GM23338 (cell line): Measurements from ENCODE around the gene KLHL1. TPM values are rescaled to one million over a fixed set of nuclear protein-coding genes. Genes with fewer than 3 reads are reported as not detected.

Source experiments
- ATAC-seq: fragments of 200-7000 bp; cut with Tn5 transposase; 3 replicates; pipeline ENCODE4 v1.9.1; 2020
- DNase-seq: peaks from one replicate; pipeline ENCODE4 v3.0.0-alpha.2; 2015; ENCODE audit warnings: low spot score
- H2AFZ ChIP-seq: fragments of 200-600 bp; sonication (generic); 2 replicates; pipeline ENCODE4 v1.8.0; 2016; ENCODE audit warnings: antibody characterized with exemption, mild to moderate bottlenecking, moderate library complexity
- H3F3A ChIP-seq: fragments of 200-600 bp; sonication (generic); replicated peaks from 2 replicates; pipeline ENCODE4 v1.8.0; 2017; ENCODE audit warnings: antibody characterized with exemption, mixed run types, low read depth
- H3K27ac ChIP-seq: fragments of 200-600 bp; sonication (generic); 2 replicates; pipeline ENCODE4 v1.6.1; 2016; ENCODE audit warnings: low read depth
- H3K27me3 ChIP-seq: fragments of 200-600 bp; sonication (generic); 2 replicates; pipeline ENCODE4 v1.8.0; 2016; ENCODE audit warnings: mild to moderate bottlenecking, mixed run types, moderate library complexity; ENCODE audit not compliant: insufficient read depth
- H3K36me3 ChIP-seq: fragments of 200-600 bp; sonication (generic); 2 replicates; pipeline ENCODE4 v1.8.0; 2016; ENCODE audit warnings: mild to moderate bottlenecking; ENCODE audit not compliant: insufficient read depth
- H3K4me1 ChIP-seq: fragments of 200-600 bp; sonication (generic); 2 replicates; pipeline ENCODE4 v1.8.0; 2016; ENCODE audit warnings: mild to moderate bottlenecking, moderate library complexity; ENCODE audit not compliant: insufficient read depth
- H3K4me2 ChIP-seq: fragments of 200-600 bp; sonication (generic); 2 replicates; pipeline ENCODE4 v1.7.1; 2017; ENCODE audit warnings: mixed run types
- H3K4me3 ChIP-seq: fragments of 200-600 bp; sonication (generic); 2 replicates; pipeline ENCODE4 v1.6.1; 2016; ENCODE audit warnings: mixed run types
- H3K79me2 ChIP-seq: fragments of 200-600 bp; sonication (generic); replicated peaks from 2 replicates; pipeline ENCODE4 v1.8.0; 2017; ENCODE audit warnings: mild to moderate bottlenecking; ENCODE audit not compliant: insufficient read depth
- H3K9me2 ChIP-seq: fragments of 200-600 bp; sonication (generic); 2 replicates; pipeline ENCODE4 v1.8.0; 2017; ENCODE audit not compliant: insufficient read depth
- H4K20me1 ChIP-seq: fragments of 200-600 bp; sonication (generic); replicated peaks from 2 replicates; pipeline ENCODE4 v1.8.0; 2017; ENCODE audit warnings: mild to moderate bottlenecking; ENCODE audit not compliant: insufficient read depth
- H3K27ac Mint-ChIP-seq: 2 replicates; pipeline ENCODE4 v1.8.0; 2020; ENCODE audit warnings: inconsistent platforms, mild to moderate bottlenecking, moderate library complexity, mixed read lengths
- H3K27me3 Mint-ChIP-seq: 3 replicates; pipeline ENCODE4 v1.8.0; 2022; ENCODE audit warnings: low read depth, mild to moderate bottlenecking, moderate library complexity, mixed read lengths, inconsistent platforms; ENCODE audit not compliant: insufficient read depth, poor library complexity
- H3K36me3 Mint-ChIP-seq: 3 replicates; pipeline ENCODE4 v1.8.0; 2021; ENCODE audit warnings: low read depth, mild to moderate bottlenecking, inconsistent platforms, moderate library complexity, mixed read lengths
- H3K4me1 Mint-ChIP-seq: 3 replicates; pipeline ENCODE4 v1.8.0; 2020; ENCODE audit warnings: mild to moderate bottlenecking, inconsistent platforms, mixed read lengths
- H3K4me3 Mint-ChIP-seq: 3 replicates; pipeline ENCODE4 v1.8.0; 2021; ENCODE audit warnings: moderate library complexity, mild to moderate bottlenecking, inconsistent platforms, mixed read lengths
- H3K9me3 Mint-ChIP-seq: 3 replicates; pipeline ENCODE4 v1.8.0; 2020; ENCODE audit warnings: moderate library complexity, mild to moderate bottlenecking, inconsistent platforms, mixed read lengths
- CREB1 ChIP-seq: fragments of 250-450 bp; sonication (Bioruptor Pico); IDR thresholded peaks from 2 replicates; pipeline ENCODE4 v1.5.0; 2020; ENCODE audit warnings: low read depth, mild to moderate bottlenecking, moderate library complexity
- EZH2 ChIP-seq: fragments of 200-600 bp; sonication (generic); IDR thresholded peaks from one replicate; pipeline ENCODE4 v1.8.0; 2017; ENCODE audit warnings: antibody characterized with exemption, mild to moderate bottlenecking, low read depth; ENCODE audit not compliant: unreplicated experiment
- EZH2phosphoT487 ChIP-seq: fragments of 200-600 bp; sonication (generic); IDR thresholded peaks from one replicate; pipeline ENCODE4 v1.8.1; 2018; ENCODE audit warnings: antibody characterized with exemption; ENCODE audit not compliant: unreplicated experiment
- polyA plus RNA-seq: library from polyadenylated mRNA; unstranded; fragments of >200 nt; fragmentation: Nextera tagmentation; extraction: Ambion mirVana; gene quantifications from 2 replicates; pipeline ENCODE4 v1.2.1, GENCODE V29; 2016
- total RNA-seq: library from RNA; depleted of rRNA; stranded (reverse); fragments of >200 nt; shearing (Covaris generic); gene quantifications from 2 replicates; pipeline ENCODE4 v1.2.3, GENCODE V29; 2014
- TF ChIP-seq, protein P1 (sequence below): IDR thresholded peaks from 2 replicates; pipeline ENCODE4 v1.6.1; 2016; ENCODE audit warnings: antibody characterized with exemption
- TF ChIP-seq, protein P2 (sequence below), 2 experiments: fragments of 200-600 bp in 1 of 2; sonication (generic) in 1 of 2; conservative IDR thresholded peaks; 2 replicates each; pipeline versions ENCODE4 v1.5.1 to v1.6.1; 2016 to 2017; ENCODE audit warnings: antibody characterized with exemption in 2 of 2, low read depth in 2 of 2, mild to moderate bottlenecking in 2 of 2, moderate library complexity in 1 of 2
- TF ChIP-seq, protein P3 (sequence below): IDR thresholded peaks from one replicate; pipeline ENCODE4 v1.6.1; 2018; ENCODE audit warnings: antibody characterized with exemption; ENCODE audit not compliant: unreplicated experiment

KLHL1 gene
- total and polyA plus RNA-seq, 2 experiments from 2014 or later, result not detected

DNA sequence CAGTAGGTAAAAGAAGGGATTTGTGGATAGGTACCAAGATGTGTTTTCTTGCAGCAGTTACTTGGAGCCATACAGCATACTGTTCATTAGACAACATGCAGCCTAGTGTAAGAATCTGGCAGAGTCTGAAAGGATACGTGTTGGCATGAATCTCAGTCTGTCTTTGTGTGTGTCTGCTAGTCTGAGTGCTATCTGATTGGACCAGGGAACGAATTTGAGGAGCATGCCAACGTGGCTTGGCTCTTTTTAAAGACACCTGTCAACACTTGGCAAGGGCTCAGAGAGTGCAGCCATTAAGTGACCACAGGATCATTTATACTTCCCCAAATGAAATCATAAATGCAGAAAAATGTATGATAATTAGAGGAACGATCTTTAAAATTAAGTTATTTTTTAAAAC, 28.2 kb downstream of the KLHL1 start:
- no peak overlapping the region for H2AFZ ChIP-seq
- no peak for ATAC-seq
- H3K36me3 ChIP-seq, result no peaks in the 10 kb centered on the region
- no peak overlapping the region for H3K27ac Mint-ChIP-seq
- DNase-seq, result no peak
- H3K9me2 ChIP-seq, result no peaks in the 10 kb centered on the region
- H3K27me3 Mint-ChIP-seq, result no peaks in the 10 kb centered on the region
- no peaks in the 10 kb centered on the region for H4K20me1 ChIP-seq
- no peaks in the 10 kb centered on the region for H3K4me1 Mint-ChIP-seq
- H3K27me3 ChIP-seq, result no peaks in the 10 kb centered on the region
- no peak overlapping the region for H3K4me3 ChIP-seq
- no peaks in the 10 kb centered on the region for H3K79me2 ChIP-seq
- H3K4me2 ChIP-seq, result no peak overlapping the region
- no peak overlapping the region for H3K27ac ChIP-seq
- no peak for TF ChIP-seq EZH2phosphoT487
- TF ChIP-seq, protein P1, sequence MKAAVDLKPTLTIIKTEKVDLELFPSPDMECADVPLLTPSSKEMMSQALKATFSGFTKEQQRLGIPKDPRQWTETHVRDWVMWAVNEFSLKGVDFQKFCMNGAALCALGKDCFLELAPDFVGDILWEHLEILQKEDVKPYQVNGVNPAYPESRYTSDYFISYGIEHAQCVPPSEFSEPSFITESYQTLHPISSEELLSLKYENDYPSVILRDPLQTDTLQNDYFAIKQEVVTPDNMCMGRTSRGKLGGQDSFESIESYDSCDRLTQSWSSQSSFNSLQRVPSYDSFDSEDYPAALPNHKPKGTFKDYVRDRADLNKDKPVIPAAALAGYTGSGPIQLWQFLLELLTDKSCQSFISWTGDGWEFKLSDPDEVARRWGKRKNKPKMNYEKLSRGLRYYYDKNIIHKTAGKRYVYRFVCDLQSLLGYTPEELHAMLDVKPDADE, result no peak
- TF ChIP-seq, protein P2, sequence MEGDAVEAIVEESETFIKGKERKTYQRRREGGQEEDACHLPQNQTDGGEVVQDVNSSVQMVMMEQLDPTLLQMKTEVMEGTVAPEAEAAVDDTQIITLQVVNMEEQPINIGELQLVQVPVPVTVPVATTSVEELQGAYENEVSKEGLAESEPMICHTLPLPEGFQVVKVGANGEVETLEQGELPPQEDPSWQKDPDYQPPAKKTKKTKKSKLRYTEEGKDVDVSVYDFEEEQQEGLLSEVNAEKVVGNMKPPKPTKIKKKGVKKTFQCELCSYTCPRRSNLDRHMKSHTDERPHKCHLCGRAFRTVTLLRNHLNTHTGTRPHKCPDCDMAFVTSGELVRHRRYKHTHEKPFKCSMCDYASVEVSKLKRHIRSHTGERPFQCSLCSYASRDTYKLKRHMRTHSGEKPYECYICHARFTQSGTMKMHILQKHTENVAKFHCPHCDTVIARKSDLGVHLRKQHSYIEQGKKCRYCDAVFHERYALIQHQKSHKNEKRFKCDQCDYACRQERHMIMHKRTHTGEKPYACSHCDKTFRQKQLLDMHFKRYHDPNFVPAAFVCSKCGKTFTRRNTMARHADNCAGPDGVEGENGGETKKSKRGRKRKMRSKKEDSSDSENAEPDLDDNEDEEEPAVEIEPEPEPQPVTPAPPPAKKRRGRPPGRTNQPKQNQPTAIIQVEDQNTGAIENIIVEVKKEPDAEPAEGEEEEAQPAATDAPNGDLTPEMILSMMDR (conservative IDR thresholded peaks at IDR 0.05; ENCODE audit: low read depth in 2 of 2), result no peak
- no peaks in the 10 kb centered on the region for H3F3A ChIP-seq
- no peaks in the 10 kb centered on the region for H3K36me3 Mint-ChIP-seq
- H3K4me3 Mint-ChIP-seq, result no peak overlapping the region
- no peaks in the 10 kb centered on the region for H3K9me3 Mint-ChIP-seq
- no peaks in the 10 kb centered on the region for H3K4me1 ChIP-seq

DNA sequence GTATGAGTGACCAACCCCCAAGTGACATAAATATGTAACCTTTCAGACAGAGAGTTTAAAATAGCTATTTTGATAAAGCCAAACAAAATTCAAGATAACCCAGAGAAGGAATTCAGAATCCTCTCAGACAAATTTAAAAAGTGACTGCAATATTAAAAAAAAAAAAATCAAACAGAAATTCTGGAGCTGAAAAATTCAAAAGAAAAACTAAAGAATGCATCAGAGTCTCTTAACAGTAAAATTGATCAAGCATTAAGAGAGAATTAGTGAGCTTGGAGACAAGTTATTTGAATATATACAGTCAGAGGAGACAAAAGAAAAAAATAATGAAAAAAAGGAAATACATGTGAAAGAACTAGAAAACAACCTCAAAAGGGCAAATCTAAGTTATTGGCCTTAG, 53.7 kb downstream of the KLHL1 start:
- Histone ChIP-seq H3K27me3 (no peaks in the 10 kb centered on the region), H3K27ac (no peak overlapping the region), H3F3A (no peaks in the 10 kb centered on the region), H2AFZ (no peak overlapping the region), H3K9me2 (no peaks in the 10 kb centered on the region), H3K36me3 (no peaks in the 10 kb centered on the region), H3K4me1 (no peaks in the 10 kb centered on the region), H3K4me3 (no peak overlapping the region), H3K4me2 (no peak overlapping the region), H4K20me1 (no peaks in the 10 kb centered on the region), H3K79me2 (no peaks in the 10 kb centered on the region)
- H3K36me3 Mint-ChIP-seq, result no peaks in the 10 kb centered on the region
- no peaks in the 10 kb centered on the region for H3K4me1 Mint-ChIP-seq
- H3K27me3 Mint-ChIP-seq, result no peaks in the 10 kb centered on the region
- H3K9me3 Mint-ChIP-seq, result no peaks in the 10 kb centered on the region; the same call in 2 of the 3 replicates
- no peak for DNase-seq
- ATAC-seq, result no peak
- no peak overlapping the region for H3K27ac Mint-ChIP-seq
- no peak overlapping the region for H3K4me3 Mint-ChIP-seq
- TF ChIP-seq, protein P1, result no peak
- TF ChIP-seq EZH2phosphoT487 (no peak), EZH2 (no peak), CREB1 (CRISPR knock-in tag) (no peak)
- TF ChIP-seq, protein P3, sequence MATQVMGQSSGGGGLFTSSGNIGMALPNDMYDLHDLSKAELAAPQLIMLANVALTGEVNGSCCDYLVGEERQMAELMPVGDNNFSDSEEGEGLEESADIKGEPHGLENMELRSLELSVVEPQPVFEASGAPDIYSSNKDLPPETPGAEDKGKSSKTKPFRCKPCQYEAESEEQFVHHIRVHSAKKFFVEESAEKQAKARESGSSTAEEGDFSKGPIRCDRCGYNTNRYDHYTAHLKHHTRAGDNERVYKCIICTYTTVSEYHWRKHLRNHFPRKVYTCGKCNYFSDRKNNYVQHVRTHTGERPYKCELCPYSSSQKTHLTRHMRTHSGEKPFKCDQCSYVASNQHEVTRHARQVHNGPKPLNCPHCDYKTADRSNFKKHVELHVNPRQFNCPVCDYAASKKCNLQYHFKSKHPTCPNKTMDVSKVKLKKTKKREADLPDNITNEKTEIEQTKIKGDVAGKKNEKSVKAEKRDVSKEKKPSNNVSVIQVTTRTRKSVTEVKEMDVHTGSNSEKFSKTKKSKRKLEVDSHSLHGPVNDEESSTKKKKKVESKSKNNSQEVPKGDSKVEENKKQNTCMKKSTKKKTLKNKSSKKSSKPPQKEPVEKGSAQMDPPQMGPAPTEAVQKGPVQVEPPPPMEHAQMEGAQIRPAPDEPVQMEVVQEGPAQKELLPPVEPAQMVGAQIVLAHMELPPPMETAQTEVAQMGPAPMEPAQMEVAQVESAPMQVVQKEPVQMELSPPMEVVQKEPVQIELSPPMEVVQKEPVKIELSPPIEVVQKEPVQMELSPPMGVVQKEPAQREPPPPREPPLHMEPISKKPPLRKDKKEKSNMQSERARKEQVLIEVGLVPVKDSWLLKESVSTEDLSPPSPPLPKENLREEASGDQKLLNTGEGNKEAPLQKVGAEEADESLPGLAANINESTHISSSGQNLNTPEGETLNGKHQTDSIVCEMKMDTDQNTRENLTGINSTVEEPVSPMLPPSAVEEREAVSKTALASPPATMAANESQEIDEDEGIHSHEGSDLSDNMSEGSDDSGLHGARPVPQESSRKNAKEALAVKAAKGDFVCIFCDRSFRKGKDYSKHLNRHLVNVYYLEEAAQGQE, result no peak
- TF ChIP-seq, protein P2 (conservative IDR thresholded peaks at IDR 0.05; ENCODE audit: low read depth in 2 of 2), result no peak
